ES-I3 (cell line): ENCODE data around the gene DLGAP1.

Experiments used
- H3K36me3 ChIP-seq: 2 replicates; pipeline ENCODE4 v1.6.1; 2013; ENCODE audit warnings: mild to moderate bottlenecking, low read length, control low read depth, moderate library complexity; ENCODE audit not compliant: insufficient read depth
- H3K4me1 ChIP-seq: 2 replicates; pipeline ENCODE4 v1.6.1; 2013; ENCODE audit warnings: mild to moderate bottlenecking, control low read depth, low read length; ENCODE audit not compliant: insufficient read depth
- H3K9ac ChIP-seq: 2 replicates; pipeline ENCODE4 v1.6.1; 2013; ENCODE audit warnings: low read depth, mild to moderate bottlenecking, low read length, moderate library complexity
- H3K9me3 ChIP-seq: 2 replicates; pipeline ENCODE4 v1.6.1; 2013; ENCODE audit warnings: mild to moderate bottlenecking, low read length, moderate library complexity; ENCODE audit not compliant: control insufficient read depth, insufficient read depth

DLGAP1 gene

GRCh38 chr18:3761266-3761665 is 693.8 kb downstream of the DLGAP1 start:
- no peaks in the 10 kb centered on the region for H3K4me1 ChIP-seq
- H3K36me3 ChIP-seq = no peaks in the 10 kb centered on the region
- no peak overlapping the region for H3K9ac ChIP-seq
- peaks cover 6% of the 10 kb centered on the region for H3K9me3 ChIP-seq

GRCh38 chr18:3760741-3761140 is 694.4 kb downstream of the DLGAP1 start:
- Histone ChIP-seq H3K36me3 (no peaks in the 10 kb centered on the region), H3K4me1 (no peaks in the 10 kb centered on the region), H3K9me3 (peaks cover under 1% of the 10 kb centered on the region), H3K9ac (no peak overlapping the region)

DNA sequence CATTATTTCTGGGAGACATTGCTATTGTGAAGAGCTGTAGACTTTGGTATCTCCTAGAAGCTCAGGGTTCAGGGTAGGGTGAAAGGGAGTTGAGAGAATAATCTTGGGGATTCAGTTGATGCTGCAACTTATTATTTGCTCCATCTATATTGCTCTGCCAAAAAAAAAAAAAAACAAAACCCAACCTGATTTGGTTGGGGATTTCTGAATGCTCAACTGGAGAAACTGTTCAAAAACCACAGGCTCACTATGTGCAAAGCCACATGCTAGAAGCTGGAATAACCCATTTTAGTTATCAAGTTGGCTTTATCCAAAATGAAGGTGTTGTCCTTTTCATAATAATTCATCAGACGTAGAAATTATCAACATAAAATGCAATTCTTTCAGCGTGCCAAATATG is 696.0 kb downstream of the DLGAP1 start:
- Histone ChIP-seq H3K9ac (no peak overlapping the region), H3K9me3 (no peaks in the 10 kb centered on the region; the same call in 1 of the 2 replicates), H3K4me1 (no peaks in the 10 kb centered on the region), H3K36me3 (no peaks in the 10 kb centered on the region)

DNA sequence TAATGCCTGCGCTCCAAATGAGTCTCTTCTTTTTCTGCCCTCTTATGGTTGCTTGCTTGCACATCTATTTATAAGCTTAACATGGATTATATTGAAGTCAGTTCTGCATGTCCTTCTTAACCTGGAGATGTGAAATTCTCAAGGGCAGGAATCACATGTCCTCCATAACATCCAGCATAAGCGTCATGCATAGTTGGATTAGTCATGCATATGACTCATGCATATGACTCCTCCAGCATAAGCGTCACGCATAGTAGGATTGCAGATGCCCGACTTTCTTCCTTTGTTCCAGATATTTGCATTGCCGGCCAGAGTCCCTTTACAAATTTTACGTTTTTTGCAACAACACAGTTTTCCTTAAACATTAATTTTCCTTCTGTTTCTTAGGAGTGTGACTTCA is 696.6 kb downstream of the DLGAP1 start:
- H3K36me3 ChIP-seq = no peaks in the 10 kb centered on the region

GRCh38 chr18:3757361-3757760 is 697.7 kb downstream of the DLGAP1 start:
- no peak overlapping the region for H3K9ac ChIP-seq
- no peaks in the 10 kb centered on the region for H3K4me1 ChIP-seq
- H3K36me3 ChIP-seq = no peaks in the 10 kb centered on the region
- H3K9me3 ChIP-seq = no peaks in the 10 kb centered on the region; the same call in 1 of the 2 replicates

More for the DNA sequence above, 696.6 kb downstream of the DLGAP1 start:
- H3K9me3 ChIP-seq = no peaks in the 10 kb centered on the region; the same call in 1 of the 2 replicates
- no peaks in the 10 kb centered on the region for H3K4me1 ChIP-seq
- H3K9ac ChIP-seq = no peak overlapping the region

DNA sequence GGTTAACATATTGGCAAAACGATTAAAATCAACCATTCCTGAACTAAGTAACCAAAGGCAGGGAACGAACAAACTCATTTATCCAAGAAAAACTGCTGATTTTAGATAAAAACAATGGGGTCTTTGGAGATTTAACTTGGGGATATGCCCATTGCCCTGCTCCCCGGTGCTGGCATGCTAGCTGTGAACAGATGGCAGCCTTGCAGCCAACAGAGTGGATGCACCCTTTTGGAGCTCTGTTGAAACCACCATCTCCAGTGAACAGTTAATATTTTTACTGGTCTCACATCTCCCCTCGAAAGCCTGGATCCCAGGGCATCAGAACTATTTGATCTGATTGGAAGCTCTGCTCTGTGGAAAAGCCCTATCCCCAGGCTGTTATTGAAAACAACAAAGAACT is 702.0 kb downstream of the DLGAP1 start:
- no peaks in the 10 kb centered on the region for H3K4me1 ChIP-seq
- no peak overlapping the region for H3K9ac ChIP-seq
- no peaks in the 10 kb centered on the region for H3K36me3 ChIP-seq
- no peaks in the 10 kb centered on the region; the same call in 1 of the 2 replicates for H3K9me3 ChIP-seq

GRCh38 chr18:3748086-3748485 is 707.0 kb downstream of the DLGAP1 start:
- H3K9ac ChIP-seq = no peak overlapping the region
- H3K4me1 ChIP-seq = no peaks in the 10 kb centered on the region
- no peaks in the 10 kb centered on the region for H3K9me3 ChIP-seq
- H3K36me3 ChIP-seq = no peaks in the 10 kb centered on the region

DNA sequence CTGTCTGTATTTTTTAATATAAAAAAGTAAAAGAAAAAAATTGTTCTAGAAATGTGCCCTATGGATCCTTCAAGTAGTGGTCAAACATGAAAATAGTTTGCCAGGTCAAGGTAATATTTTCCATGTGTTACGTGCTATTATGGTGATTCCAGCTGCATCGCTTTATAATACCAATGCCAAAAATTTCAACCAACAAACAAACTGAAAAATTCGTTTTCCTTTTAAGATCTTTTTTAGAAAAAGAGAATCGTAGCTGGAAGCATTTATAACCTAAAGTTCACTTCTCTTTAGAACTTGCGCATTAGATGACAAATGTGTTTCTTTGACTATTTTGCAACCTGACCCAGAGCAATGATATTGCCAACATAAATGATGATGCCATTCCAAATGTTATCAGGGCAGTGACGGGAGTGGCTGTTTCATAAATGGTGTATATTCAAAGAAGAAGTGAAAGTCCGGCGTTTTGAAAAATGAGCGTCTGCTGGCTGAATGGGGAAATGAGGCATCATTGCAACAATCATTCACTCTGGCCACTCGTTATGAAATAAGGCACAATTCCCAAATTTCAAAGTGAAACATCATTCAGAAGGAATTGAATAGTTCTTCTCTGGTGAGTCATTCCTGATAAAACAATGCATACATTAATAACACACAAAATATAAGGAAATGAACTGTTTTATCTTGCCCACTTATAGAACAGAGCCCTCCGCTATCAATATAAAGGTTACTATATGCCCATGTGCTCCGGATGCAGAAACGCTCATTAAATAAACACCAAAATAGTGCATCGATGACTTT is 707.7 kb downstream of the DLGAP1 start:
- Histone ChIP-seq H3K9me3 (no peaks in the 10 kb centered on the region), H3K4me1 (no peaks in the 10 kb centered on the region), H3K9ac (no peak overlapping the region), H3K36me3 (no peaks in the 10 kb centered on the region)

- Histone ChIP-seq H3K9ac (no peak overlapping the region), H3K9me3 (no peaks in the 10 kb centered on the region), H3K36me3 (no peaks in the 10 kb centered on the region), H3K4me1 (no peaks in the 10 kb centered on the region)
Observed at GRCh38 chr18:3742541-3742940, 712.6 kb downstream of the DLGAP1 start.

DNA sequence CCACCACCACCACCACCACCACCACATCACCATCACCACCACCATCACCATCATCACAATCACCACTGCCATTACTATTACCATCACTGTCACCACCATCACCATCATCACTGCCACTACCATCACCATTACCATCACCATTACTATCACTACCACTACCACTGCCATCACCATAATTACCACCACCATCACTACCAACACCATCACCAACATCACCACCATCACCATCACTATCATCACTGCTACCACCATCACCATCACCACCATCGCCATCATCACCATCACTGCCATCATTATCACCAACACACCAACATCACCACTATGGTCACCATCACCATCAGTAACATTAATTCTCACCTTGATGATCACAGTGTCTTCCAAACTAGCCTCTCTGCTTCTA is 713.8 kb downstream of the DLGAP1 start:
- no peaks in the 10 kb centered on the region for H3K9me3 ChIP-seq
- H3K4me1 ChIP-seq = no peaks in the 10 kb centered on the region
- H3K36me3 ChIP-seq = no peaks in the 10 kb centered on the region
- H3K9ac ChIP-seq = no peak overlapping the region

DNA sequence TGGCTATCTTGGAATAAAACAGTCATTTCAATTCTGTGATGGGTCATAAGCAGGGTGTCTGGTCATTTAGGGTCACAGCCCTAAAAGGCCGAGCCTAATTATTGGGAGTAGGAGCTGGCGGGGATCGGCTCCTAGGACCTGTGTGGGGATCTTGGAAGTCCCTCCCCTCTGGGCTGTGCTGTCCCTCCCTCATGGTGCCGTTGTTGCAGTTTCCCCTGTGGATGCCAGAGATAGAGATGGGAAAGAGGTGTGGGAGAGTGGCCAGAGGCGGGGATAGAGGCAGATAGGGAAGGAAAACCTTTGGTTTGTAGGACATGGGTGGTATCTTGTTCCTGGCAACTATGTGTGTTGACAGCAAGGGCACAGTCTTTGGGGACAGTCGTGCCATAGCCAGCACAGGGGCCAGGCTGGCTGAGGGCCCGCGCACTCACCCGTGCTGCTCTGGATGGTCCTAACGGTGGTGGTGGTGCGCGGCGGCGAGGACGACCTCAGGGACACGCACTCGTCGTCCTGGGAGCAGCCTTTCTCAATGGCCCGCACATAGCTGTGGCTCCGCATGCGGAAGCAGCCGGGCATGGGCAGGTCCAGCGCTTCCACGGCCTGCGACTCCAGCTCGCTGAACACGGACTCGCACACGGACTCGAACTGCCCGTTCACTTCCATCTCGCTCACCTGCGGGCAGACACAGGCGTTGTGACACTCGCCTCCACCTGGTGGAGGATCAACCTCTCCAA is 726.2 kb downstream of the DLGAP1 start:
- H3K9ac ChIP-seq = no peak overlapping the region
- no peaks in the 10 kb centered on the region for H3K36me3 ChIP-seq
- no peaks in the 10 kb centered on the region; the same call in 1 of the 2 replicates for H3K9me3 ChIP-seq
- H3K4me1 ChIP-seq = no peaks in the 10 kb centered on the region

GRCh38 chr18:3727274-3727673 is 727.8 kb downstream of the DLGAP1 start:
- Histone ChIP-seq H3K4me1 (peaks cover 4% of the 10 kb centered on the region; the same call in 1 of the 2 replicates), H3K36me3 (no peaks in the 10 kb centered on the region), H3K9ac (no peak overlapping the region), H3K9me3 (no peaks in the 10 kb centered on the region; the same call in 1 of the 2 replicates)

DNA sequence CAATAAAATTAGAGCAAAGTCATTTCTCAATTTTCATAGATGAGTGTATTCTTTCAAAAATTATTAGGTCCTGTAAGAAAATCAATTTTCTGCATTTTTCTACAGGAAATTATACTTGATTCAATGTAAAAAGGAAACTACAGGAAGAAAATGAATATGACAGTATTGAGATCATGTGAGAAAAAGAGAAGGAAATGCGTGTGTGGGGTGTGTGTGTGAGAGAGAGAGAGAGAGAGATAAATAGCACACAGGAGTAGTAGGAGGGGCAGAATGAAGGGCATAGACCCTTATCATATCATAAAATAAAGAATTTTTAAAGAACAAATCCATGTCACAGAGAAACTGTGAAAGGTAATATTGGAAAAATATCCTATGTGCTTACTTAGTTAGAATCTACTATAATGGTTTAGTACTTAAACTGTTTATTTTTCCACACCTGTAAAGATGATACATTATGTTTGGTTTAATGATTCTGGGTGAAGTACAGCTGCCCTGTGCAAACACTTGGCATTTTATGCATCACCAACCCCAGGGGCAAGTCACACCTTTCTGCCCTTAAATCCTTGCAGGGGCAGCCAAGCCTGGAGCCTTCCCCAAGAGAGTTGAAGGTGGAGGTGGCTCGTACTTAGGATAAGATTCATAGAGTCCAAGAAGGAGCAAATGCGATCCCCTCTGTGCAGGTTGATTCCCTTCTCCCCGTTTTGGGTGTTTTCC is 728.7 kb downstream of the DLGAP1 start:
- peaks cover 12% of the 10 kb centered on the region for H3K4me1 ChIP-seq
- no peaks in the 10 kb centered on the region for H3K36me3 ChIP-seq
- no peak overlapping the region for H3K9ac ChIP-seq
- H3K9me3 ChIP-seq = no peaks in the 10 kb centered on the region; the same call in 1 of the 2 replicates

DNA sequence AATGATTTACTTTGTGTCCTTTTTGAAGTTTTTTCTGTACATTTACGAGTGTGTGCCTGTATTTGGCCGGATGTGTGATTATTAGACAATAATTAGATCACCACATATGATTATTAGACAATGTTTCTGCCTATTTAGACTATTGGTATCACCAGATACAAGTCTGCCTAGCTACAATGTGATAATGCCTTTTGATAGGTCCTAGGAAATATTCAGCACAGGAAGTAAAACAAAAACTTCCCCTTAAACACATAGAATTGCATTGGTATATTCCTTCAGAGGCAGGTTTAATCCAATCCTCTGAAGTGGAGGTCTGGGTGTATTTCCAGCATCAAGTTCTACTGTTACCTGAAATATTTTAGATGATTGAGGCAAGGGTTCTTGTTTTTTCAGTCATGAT is 730.0 kb downstream of the DLGAP1 start:
- no peaks in the 10 kb centered on the region for H3K36me3 ChIP-seq
- no peaks in the 10 kb centered on the region; the same call in 1 of the 2 replicates for H3K9me3 ChIP-seq
- H3K9ac ChIP-seq = no peak overlapping the region
- H3K4me1 ChIP-seq = peaks cover 12% of the 10 kb centered on the region
